HPDE6-E6E7 (cell line): ENCODE measurements around the gene EPRS1.
"Not testable (repeated sequence)": the region's sequence is repeated elsewhere in the genome, so short reads cannot be mapped to it uniquely, and the experiment has no call there.

ENCODE experiments used
- DNase-seq: peaks from one replicate; pipeline ENCODE4 v3.0.0; 2011; ENCODE audit warnings: missing footprints; ENCODE audit errors: extremely low spot score

EPRS1 gene

DNA sequence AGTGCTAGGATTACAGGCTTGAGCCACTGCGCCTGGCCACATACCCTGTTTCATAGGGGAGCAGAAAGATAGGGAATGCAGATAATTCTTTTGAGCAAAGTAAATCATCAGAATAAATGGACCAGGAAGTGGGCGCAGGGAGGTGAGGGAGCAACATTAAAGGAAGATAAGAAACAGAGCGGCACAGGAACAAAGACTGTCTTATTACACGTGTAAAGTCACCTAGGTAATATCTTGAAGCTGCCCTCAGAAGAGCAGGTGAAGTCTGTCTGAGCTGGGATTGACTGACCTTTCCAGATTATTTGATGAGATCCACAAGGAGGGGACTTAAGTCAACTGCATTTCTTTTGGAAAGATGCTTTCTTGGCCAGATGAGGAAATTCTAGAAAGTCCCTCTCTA lies 7.7 kb downstream of the EPRS1 start:
- no peak for DNase-seq

DNA sequence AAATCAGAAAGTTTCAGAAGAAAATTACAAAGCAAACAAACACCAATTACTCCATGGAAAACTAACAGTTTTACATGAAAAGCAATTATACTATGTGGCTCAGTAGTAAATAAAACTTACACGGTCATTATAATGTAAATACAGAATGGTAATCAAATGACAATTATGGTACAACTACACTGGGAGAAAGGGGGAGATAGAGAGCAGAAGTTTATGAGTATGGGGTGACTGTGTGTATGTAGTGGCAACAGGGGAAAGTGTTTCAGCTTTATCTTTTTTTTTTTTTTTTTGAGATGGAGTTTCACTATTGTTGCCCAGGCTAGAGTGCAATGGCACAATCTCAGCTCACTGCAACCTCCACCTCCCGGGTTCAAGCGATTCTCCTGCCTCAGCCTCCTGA lies 8.5 kb downstream of the EPRS1 start:
- DNase-seq: not testable (repeated sequence)

DNA sequence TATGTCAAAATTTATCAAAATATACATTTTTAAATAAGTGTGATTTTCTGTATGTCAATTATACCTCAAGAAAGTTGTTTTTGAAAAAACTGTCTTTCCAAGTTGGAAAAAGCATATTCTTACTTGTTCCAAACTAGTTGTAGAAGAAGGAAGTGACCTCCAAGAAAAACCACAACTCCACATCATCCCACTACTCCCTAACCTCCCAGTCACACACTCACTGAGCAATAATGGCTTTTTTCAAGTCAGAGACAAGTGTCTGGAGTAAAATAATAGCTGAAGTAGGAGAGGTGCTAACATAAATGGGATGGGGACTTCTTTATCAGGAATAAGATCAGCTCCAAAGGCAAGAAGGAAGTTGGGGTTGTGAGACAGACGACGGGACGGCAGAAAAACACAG lies 13.4 kb downstream of the EPRS1 start:
- no peak for DNase-seq

DNA sequence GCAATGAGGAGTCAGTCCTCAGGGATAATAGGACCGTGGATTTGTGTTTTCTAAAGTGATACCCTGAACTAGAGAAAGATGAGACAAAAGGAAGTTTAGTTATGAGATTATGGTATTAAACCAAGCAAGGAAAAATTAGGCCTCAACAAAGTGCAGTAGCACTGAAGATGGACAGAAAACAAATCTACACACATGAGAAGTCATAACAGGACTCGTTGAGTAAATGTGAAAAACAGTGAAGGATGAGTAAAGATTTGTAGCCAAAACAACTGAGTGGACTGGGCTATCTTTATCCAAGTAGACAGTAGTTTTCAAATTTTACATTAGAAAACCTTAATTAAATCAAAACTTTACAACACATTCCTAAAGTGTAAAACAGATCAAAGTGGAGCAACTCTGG lies 15.0 kb downstream of the EPRS1 start:
- no peak for DNase-seq

DNA sequence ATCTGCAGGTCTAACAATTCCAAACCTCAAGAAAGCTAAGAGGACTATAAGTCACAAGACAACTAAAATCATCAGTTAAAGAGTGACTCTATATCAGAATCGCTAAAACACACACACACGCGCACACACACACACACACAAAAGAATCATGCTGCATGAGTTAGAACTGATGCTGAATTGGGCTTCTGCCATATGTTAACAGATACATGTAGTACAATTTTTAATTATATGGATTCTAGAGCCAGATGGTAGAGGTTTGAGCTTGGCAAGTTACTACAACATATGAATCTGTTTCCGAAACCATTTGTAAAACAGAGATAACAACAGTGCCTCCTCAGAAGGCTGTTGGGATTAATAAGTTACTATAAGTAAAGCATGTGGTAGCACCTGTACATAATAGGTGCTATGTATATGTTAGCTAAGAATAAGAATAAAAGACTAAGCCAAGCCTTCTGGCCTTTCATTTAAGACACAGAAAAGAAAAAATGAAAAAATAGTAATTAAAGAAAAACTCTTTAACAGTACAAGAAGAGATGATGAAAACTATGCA lies 17.9 kb downstream of the EPRS1 start:
- no peak for DNase-seq

DNA sequence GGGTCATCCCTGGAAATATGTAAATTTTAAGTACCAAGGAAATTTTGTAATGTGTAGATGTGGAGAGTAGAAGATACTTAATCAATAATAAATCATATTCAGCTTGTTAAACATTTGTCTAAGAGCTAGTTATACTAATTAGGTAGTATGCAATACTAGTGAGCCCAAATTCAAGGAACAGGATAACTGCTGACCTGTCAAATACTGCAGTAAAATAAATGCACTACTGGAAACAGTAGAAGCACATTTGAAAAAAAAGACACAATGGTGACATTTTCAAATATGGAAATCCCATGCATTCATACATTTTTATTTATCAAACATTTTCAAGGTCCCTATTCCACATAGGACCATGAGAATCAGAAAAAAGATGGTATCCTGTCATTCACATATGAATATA lies 27.2 kb downstream of the EPRS1 start:
- DNase-seq: no peak

DNA sequence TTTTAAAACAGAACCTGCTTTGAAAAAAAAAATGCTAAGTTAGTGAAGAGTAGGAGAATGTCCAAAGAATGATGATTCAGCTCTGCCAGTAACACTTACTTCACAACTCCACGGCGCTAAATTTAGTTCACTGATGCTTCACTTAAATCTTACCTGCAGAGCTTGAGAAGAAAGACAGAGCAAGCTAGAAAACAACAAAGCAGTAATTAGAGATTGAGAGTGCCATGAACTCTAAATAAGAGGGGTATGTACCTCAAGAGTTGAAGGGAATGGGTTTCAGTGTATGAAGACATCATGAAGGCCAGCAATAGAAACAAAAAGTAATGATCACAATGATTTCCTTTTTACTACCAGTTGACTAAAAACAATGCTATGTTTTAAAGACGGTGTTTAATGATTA lies 32.8 kb downstream of the EPRS1 start:
- DNase-seq: no peak

DNA sequence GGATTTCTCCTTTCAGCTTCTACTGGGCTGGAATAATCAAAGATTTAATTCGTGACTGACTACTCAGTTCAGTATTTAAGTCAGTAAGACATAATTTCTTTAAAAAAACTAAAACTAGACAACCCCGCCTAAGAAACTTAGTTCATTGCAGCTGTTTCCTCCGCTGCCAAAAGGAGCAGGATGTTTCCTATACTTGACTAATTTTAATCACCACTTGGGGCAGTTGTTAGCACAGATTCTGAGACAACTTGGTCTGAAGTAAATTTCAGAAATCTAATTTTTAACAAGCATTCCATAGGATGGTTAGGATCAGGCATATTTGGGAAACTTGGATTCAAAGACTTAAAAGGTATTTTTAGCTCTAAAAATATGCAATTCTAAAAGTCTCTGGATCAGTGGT lies 34.0 kb downstream of the EPRS1 start:
- DNase-seq: no peak

DNA sequence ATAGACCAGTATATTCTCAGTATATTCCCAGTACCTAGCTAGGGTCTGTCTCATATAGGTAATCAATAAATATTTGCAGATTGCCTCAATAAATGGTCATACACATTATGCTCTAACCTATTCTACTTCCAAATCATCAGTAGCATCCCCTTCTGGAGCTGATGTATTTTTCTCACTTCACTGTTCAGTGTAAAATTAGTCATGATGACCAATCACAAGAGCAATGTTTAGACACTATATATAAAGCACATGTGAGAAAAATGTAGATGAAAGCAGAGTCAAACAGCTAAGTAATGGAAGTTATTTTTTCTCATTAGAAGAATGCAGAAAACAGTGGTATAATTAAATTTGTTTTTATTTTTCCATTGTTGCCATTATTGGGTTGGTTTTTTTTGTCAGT lies 34.7 kb downstream of the EPRS1 start:
- no peak for DNase-seq

DNA sequence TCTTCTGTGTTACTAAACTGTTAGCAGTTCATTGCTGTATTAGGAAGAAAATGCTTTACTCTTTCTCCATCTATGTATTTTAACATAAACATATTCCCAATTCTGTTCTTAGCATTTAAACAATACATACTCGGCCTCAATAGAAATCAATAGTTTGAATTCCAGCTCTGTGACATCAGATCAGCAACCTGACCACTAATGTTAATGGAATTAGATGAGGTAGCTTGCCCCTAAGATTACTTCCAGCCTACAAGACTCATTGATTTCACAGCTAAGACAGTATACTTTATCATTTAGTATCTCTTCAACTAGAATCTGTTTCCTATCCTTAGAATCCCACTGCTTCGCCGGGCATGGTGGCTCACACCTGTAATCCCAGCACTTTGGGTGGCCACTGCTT lies 38.9 kb downstream of the EPRS1 start:
- DNase-seq: no peak

DNA sequence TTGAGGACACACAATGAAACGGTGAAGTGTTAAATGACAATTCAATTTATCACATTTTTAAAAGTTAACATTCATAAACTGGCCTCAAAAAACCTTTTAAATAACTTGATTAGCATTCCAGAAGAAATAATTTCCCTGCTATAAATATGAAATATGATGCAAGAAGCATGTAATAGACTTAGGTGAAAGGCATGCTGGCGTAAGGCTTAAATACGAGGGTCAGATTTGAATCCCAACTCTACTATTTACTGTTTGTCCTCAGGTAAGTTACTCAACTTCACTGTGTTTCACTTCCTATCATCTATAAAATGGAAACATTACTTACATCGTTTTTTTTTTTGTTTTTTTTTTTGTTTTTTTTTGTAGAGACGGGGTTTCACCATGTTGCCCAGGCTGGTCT lies 40.8 kb downstream of the EPRS1 start:
- no peak for DNase-seq

DNA sequence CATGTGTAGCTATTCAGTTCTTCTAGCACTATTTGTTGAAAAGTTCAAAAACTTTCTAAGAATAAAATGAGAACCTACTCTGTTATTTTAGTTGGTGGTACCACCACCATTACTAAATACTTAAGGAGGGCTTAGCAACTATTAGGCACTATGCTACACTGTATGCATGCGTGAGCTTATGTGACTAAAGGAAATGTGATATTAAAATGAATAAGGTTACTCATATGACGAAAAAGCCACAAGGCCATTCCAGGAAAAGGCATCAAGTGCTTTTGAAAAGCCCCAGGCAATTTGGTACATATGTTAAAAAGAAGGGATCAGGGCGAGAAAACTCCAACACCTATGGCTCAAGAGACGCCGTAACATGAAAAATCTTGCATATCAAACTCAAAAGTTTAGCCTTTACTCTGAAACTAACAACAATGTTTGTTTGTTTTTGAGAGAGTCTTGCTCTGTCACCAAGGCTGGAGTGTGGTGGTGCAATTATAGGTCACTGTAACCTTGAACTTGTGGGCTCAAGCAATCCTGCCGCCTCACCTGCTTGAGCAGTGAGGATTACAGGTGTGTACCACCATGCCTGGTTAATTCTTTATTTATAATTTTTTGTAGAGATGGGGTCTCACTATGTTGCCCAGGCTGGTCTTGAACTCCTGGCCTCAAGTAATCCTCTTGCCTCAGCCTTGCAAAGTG lies 42.5 kb downstream of the EPRS1 start:
- no peak for DNase-seq

DNA sequence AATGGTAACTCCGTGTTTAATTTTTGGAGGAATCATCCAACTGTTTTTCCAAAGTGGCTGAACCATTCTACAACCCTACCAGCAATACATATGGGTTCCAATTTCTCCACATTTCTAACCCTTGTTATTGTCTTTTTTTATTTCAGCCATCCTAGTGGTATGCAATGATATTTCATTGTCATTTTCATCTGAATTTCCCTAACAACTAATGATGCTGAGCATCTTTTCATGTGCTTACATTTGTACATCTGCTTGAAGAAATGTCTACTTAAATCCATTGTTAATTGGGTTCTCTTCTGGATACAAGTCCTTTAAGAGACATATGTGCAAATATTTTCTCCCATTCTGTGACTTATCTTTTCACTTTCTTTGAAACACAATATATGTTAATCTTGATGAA lies 43.3 kb downstream of the EPRS1 start:
- DNase-seq: no peak

DNA sequence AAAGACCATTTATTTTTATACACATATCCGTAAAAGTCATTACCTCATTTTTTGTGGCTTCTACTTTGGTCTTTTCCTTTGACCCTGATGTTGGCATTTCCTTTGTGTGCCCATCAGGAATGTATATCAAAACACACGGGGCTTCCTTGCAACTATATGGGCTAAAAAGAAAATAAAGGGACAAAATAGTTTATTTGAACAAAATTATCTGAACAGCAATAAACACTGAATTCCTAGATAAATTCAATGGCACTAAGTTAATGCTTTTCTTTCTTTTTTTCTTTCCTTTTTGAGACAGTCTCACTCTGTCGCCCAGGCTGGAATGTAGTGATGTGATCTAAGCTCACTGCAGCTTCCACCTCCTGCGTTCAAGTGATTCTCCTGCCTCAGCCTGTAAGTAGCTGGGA lies 45.2 kb downstream of the EPRS1 start:
- DNase-seq: no peak

DNA sequence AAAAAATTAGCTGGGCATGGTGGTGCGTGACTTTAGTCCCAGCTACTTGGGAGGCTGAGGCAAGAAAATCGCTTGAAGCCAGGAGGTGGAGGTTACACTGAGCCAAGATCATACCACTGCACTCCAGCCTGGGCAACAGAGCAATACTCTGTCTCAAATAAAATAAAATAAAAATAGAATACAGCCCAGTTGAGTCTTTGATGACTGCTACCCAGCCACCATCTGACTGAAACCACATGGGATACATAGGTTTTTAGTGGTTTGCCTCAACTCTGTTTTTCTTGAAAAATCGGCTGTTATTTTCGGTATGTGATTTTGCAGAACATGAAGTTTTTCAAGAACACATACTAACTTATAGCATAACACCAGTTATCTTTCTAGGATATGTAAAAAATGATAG lies 46.5 kb downstream of the EPRS1 start:
- no peak for DNase-seq
